HepG2 (cell line): Measurements from ENCODE around the gene PPP2R5D. TPM values are rescaled to one million over a fixed set of nuclear protein-coding genes. Genes with fewer than 3 reads are reported as not detected.
A peak's percentile ranks its signal among the peaks of the same experiment; 100 is the strongest.

Experiments used
- CBX5 ChIP-seq: sonication (generic); formaldehyde crosslinking; IDR thresholded peaks from 2 replicates; pipeline ENCODE4 v1.4.0; 2020; ENCODE audit warnings: missing genetic modification reagents, borderline replicate concordance
- CCAR2 ChIP-seq: fragments of 200-400 bp; formaldehyde crosslinking; optimal IDR thresholded peaks from 2 replicates; pipeline ENCODE3; 2018; ENCODE audit warnings: low read depth, mild to moderate bottlenecking, low read length, moderate library complexity
- ERF ChIP-seq: IDR thresholded peaks from 2 replicates; pipeline ENCODE4 v1.6.1; 2018; ENCODE audit warnings: missing biosample characterization, missing genetic modification reagents
- GABPB1 ChIP-seq: IDR thresholded peaks from 2 replicates; pipeline ENCODE4 v1.6.1; 2016; ENCODE audit warnings: mild to moderate bottlenecking, missing genetic modification reagents, moderate library complexity, missing compliant biosample characterization
- GTF3A ChIP-seq: sonication (generic); formaldehyde crosslinking; conservative IDR thresholded peaks from 2 replicates; pipeline ENCODE4 v1.4.0; 2020; ENCODE audit warnings: mild to moderate bottlenecking, missing genetic modification reagents
- HOXD1 ChIP-seq: sonication (generic); formaldehyde crosslinking; IDR thresholded peaks from 2 replicates; pipeline ENCODE4 v1.5.0; 2020; ENCODE audit warnings: missing genetic modification reagents
- MBNL3 ChIP-seq: fragments of 250-450 bp; sonication (Bioruptor Pico); conservative IDR thresholded peaks from 2 replicates; pipeline ENCODE4 v1.8.0; 2022; ENCODE audit warnings: mild to moderate bottlenecking, inconsistent platforms
- MTF2 ChIP-seq: sonication (generic); formaldehyde crosslinking; IDR thresholded peaks from 2 replicates; pipeline ENCODE4 v1.5.0; 2020; ENCODE audit warnings: missing genetic modification reagents, borderline replicate concordance
- NCOA1 ChIP-seq: sonication (generic); formaldehyde crosslinking; IDR thresholded peaks from 2 replicates; pipeline ENCODE4 v1.9.0; 2021; ENCODE audit warnings: missing genetic modification reagents
- SALL1 ChIP-seq: sonication (generic); formaldehyde crosslinking; IDR thresholded peaks from 2 replicates; pipeline ENCODE4 v1.8.0; 2022; ENCODE audit warnings: mild to moderate bottlenecking, missing genetic modification reagents
- SNRNP70 ChIP-seq: fragments of 200-400 bp; formaldehyde crosslinking; IDR thresholded peaks from 2 replicates; pipeline ENCODE4 v1.6.1; 2017; ENCODE audit warnings: mild to moderate bottlenecking, low read depth, low read length, moderate library complexity
- TBX2 ChIP-seq: sonication (generic); formaldehyde crosslinking; IDR thresholded peaks from 2 replicates; pipeline ENCODE4 v1.5.0; 2020; ENCODE audit warnings: missing genetic modification reagents, mild to moderate bottlenecking, borderline replicate concordance
- TEAD3 ChIP-seq: optimal IDR thresholded peaks from 2 replicates; pipeline ENCODE3; 2016; ENCODE audit warnings: borderline replicate concordance
- TRAFD1 ChIP-seq: sonication (generic); formaldehyde crosslinking; IDR thresholded peaks from 2 replicates; pipeline ENCODE4 v1.5.1; 2020; ENCODE audit warnings: missing genetic modification reagents, mild to moderate bottlenecking, borderline replicate concordance
- ZNF251 ChIP-seq: sonication (generic); formaldehyde crosslinking; IDR thresholded peaks from 2 replicates; pipeline ENCODE4 v1.9.0; 2021; ENCODE audit warnings: mild to moderate bottlenecking, missing genetic modification reagents
- ZNF33B ChIP-seq: sonication (generic); formaldehyde crosslinking; IDR thresholded peaks from 2 replicates; pipeline ENCODE4 v1.5.1; 2020; ENCODE audit warnings: mild to moderate bottlenecking, missing genetic modification reagents
- ZNF501 ChIP-seq: sonication (generic); formaldehyde crosslinking; IDR thresholded peaks from 2 replicates; pipeline ENCODE4 v1.5.1; 2020; ENCODE audit warnings: mild to moderate bottlenecking, moderate library complexity, missing genetic modification reagents
- ZNF572 ChIP-seq: sonication (generic); formaldehyde crosslinking; IDR thresholded peaks from 2 replicates; pipeline ENCODE4 v1.5.1; 2020; ENCODE audit warnings: mild to moderate bottlenecking, missing genetic modification reagents
- ZNF766 ChIP-seq: sonication (generic); formaldehyde crosslinking; IDR thresholded peaks from 2 replicates; pipeline ENCODE4 v1.5.0; 2020; ENCODE audit warnings: missing genetic modification reagents, borderline replicate concordance
- polyA plus RNA-seq, 8 experiments: library from polyadenylated mRNA; depleted of rRNA in 3 of 8; stranded (reverse) in 7 of 8; unstranded in 1 of 8; fragments of >200 nt; fragmentation: Illumina TruSeq in 4 of 8; extraction: Trizol in 4 of 8; gene quantifications; 2 replicates each; pipeline versions ENCODE4 v1.2.1 to v1.2.3, GENCODE V29; 2011 to 2016; ENCODE audit warnings: low read depth in 4 of 8, missing spikeins in 1 of 8, mixed read lengths in 1 of 8; ENCODE audit not compliant: insufficient read depth in 1 of 8
- total RNA-seq, 5 experiments: library from RNA; depleted of rRNA; stranded (reverse); fragments of >200 nt; fragmentation: Illumina TruSeq; extraction: Trizol; gene quantifications; 2 replicates each; pipeline ENCODE4 v1.2.3, GENCODE V29; 2016; ENCODE audit warnings: low read depth in 1 of 5
- TF ChIP-seq, protein P1 (sequence below): sonication (generic); formaldehyde crosslinking; IDR thresholded peaks from 2 replicates; pipeline ENCODE4 v1.4.0; 2020; ENCODE audit warnings: missing genetic modification reagents
- TF ChIP-seq, protein P2 (sequence below): IDR thresholded peaks from 2 replicates; pipeline ENCODE4 v1.6.1; 2016
- TF ChIP-seq, protein P3 (sequence below): IDR thresholded peaks from 2 replicates; pipeline ENCODE4 v1.6.1; 2016; ENCODE audit warnings: missing compliant biosample characterization, missing genetic modification reagents, borderline replicate concordance
- TF ChIP-seq, protein P4 (sequence below): IDR thresholded peaks from 2 replicates; pipeline ENCODE4 v1.6.1; 2016; ENCODE audit warnings: missing compliant biosample characterization, missing genetic modification reagents, borderline replicate concordance

The PPP2R5D gene
- total and polyA plus RNA-seq, 2 of the 13 experiments (the other 11 are each of a cell fraction or from before 2014, with no cell fraction given), result 53.7 to 60.4 TPM

- TF ChIP-seq ZNF33B (CRISPR knock-in tag) (no peak), NCOA1 (CRISPR knock-in tag) (peak; percentile 41; the same call in 1 of the 2 replicates), ERF (no peak), TRAFD1 (no peak), SALL1 (CRISPR knock-in tag) (peak; percentile 4; the same call in 1 of the 2 replicates), GTF3A (CRISPR knock-in tag) (no peak), TBX2 (CRISPR knock-in tag) (0 out of 2 replicates have a peak, but pooled peaks have one; percentile 13), CBX5 (CRISPR knock-in tag) (peak; percentile 5; the same call in 1 of the 2 replicates), MTF2 (no peak), MBNL3 (CRISPR knock-in tag) (no peak), ZNF766 (CRISPR knock-in tag) (no peak), SNRNP70 (no peak), GABPB1 (no peak), CCAR2 (no peak), ZNF572 (CRISPR knock-in tag) (0 out of 2 replicates have a peak, but pooled peaks have one; percentile 51), HOXD1 (CRISPR knock-in tag) (no peak), ZNF251 (CRISPR knock-in tag) (no peak), ZNF501 (peak; percentile 2; the same call in 1 of the 2 replicates), TEAD3 (no peak)
- TF ChIP-seq, protein P1, sequence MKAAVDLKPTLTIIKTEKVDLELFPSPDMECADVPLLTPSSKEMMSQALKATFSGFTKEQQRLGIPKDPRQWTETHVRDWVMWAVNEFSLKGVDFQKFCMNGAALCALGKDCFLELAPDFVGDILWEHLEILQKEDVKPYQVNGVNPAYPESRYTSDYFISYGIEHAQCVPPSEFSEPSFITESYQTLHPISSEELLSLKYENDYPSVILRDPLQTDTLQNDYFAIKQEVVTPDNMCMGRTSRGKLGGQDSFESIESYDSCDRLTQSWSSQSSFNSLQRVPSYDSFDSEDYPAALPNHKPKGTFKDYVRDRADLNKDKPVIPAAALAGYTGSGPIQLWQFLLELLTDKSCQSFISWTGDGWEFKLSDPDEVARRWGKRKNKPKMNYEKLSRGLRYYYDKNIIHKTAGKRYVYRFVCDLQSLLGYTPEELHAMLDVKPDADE, result no peak; the same call in 1 of the 2 replicates
- TF ChIP-seq, protein P2, sequence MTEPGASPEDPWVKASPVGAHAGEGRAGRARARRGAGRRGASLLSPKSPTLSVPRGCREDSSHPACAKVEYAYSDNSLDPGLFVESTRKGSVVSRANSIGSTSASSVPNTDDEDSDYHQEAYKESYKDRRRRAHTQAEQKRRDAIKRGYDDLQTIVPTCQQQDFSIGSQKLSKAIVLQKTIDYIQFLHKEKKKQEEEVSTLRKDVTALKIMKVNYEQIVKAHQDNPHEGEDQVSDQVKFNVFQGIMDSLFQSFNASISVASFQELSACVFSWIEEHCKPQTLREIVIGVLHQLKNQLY, result no peak
- TF ChIP-seq, protein P3, sequence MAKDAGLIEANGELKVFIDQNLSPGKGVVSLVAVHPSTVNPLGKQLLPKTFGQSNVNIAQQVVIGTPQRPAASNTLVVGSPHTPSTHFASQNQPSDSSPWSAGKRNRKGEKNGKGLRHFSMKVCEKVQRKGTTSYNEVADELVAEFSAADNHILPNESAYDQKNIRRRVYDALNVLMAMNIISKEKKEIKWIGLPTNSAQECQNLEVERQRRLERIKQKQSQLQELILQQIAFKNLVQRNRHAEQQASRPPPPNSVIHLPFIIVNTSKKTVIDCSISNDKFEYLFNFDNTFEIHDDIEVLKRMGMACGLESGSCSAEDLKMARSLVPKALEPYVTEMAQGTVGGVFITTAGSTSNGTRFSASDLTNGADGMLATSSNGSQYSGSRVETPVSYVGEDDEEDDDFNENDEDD (CRISPR knock-in tag), result no peak
- TF ChIP-seq, protein P4, sequence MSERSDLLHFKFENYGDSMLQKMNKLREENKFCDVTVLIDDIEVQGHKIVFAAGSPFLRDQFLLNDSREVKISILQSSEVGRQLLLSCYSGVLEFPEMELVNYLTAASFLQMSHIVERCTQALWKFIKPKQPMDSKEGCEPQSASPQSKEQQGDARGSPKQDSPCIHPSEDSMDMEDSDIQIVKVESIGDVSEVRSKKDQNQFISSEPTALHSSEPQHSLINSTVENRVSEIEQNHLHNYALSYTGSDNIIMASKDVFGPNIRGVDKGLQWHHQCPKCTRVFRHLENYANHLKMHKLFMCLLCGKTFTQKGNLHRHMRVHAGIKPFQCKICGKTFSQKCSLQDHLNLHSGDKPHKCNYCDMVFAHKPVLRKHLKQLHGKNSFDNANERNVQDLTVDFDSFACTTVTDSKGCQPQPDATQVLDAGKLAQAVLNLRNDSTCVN (CRISPR knock-in tag), result no peak
Observed at GRCh38 chr6:42979523-42980177, 4.7 kb upstream of the PPP2R5D start (continued).
